ENCODE measurements around the gene MPV17L.
"Not testable (repeated sequence)": the region's sequence is repeated elsewhere in the genome, so short reads cannot be mapped to it uniquely, and the experiment has no call there.

Gene MPV17L

DNA sequence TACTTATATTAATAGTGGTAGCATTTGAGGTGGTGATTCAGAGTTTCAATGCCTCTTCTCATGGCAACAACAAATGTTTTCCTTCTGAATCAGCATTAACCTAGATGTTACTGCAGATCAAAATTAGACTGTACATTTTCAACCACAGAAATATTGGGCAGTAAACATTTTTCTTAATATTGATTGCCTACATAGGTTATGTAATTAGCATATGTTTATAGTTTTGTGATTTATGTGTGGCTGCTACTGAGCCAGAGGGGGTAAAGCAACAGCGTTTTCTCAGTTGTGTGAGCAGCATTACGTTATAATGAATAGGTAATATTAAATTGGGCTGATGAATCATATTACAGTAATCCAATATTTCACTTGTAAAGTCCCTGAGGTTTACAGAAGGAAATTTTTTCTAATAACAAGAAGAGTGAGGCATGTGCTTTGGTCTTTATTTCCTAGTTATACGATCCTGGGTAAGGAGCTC lies 20.0 kb downstream of the MPV17L start:
- no peak for DNase-seq

DNA sequence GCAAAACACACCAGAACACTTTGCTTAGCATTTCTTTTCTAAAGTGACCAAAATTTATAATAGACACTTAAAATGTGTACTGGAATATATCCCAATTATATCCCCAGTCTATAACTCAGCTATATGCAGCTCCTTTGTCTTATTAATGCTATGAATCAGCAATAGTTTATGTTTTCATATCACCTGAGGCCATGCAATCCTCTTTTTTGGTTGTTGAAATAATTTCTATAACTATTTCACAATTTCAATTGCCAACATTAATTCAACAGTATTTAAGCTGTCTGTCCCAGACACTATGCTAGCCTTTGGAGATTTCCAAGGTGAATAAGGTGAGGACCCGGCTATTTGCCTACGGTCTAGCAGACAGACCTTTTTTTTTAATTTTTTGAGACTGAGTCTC lies 21.6 kb downstream of the MPV17L start:
- no peak for DNase-seq

DNA sequence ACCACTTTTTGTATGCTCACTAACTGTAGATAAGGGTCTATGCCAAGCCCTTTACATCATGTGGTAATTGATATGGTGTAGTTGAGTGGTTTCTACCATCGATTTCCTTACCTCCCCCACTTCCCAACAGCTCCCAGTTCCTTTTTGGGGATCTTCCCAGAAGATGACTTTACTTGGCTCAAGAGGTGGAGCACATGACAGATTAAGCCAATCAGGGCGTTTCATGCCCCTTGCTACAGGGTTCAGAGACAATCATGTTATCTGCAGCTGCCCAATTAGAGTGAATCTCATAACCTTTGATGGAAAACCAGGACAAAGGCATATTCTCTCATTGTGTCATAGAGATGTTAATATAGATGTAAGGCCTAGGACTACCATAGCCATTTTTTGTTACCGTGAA lies 22.7 kb downstream of the MPV17L start:
- DNase-seq = no peak

DNA sequence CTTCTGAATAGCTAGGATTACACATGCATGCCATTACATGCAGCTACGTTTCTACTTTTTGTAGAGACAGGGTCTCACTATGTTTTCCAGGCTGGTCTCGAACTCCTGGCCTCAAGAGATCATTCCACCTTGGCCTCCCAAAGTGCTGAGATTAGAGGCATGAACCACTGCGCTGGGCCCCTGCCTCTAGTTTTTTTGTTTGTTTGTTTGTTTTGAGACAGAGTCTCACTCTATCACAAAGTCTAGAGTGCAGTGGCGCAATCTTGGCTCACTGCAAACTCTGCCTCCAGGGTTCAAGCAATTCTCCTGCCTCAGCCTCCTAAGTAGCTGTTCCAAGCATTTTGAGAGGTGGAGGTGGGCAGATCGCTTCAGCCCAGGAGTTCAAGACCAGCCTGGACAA lies 26.1 kb downstream of the MPV17L start:
- DNase-seq = not testable (repeated sequence)

GRCh38 chr16:15422222-15422621 lies 26.7 kb downstream of the MPV17L start:
- DNase-seq = no peak

DNA sequence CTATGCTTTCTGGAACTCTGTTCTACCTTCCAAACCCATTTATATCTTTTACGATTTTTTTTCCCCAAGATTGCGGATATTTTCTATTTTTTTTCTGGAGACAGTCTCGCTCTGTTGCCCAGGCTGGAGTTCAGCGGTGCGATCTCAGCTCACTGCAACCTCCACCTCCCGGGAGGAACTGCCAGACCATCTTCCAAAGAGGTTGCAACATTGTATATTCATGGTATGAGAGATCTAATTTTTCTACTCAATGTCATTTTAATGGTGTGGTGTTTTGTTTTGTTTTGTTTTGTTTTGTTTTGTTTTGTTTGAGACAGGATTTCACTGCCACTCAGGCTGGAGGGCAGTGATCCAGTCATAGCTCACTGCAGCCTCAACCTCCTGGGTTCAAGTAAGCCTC lies 30.3 kb downstream of the MPV17L start:
- no peak for DNase-seq

GRCh38 chr16:15426796-15427195 lies 31.2 kb downstream of the MPV17L start:
- no peak for DNase-seq

GRCh38 chr16:15427648-15428239 lies 32.2 kb downstream of the MPV17L start:
- DNase-seq = peak; percentile 53 to 69

- not testable (repeated sequence) for DNase-seq
Measured at GRCh38 chr16:15430884-15431283, 35.3 kb downstream of the MPV17L start.

DNA sequence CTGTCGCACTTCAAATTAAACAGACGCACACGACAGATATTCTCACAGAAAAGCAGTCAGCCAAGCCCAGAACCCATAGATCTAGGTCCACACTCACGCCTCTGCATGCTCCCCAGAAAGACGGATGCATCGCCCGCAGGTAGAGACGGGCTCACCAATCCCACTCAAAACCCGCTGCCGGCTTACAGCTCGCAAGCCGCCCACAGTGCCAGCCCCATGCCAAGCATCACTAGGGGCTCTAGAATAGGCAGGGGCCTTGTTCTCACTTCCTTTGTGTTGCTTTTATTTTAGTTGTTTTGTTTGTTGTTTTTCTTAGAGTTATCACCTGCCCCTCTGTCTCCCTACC lies 38.5 kb downstream of the MPV17L start:
- no peak for DNase-seq

DNA sequence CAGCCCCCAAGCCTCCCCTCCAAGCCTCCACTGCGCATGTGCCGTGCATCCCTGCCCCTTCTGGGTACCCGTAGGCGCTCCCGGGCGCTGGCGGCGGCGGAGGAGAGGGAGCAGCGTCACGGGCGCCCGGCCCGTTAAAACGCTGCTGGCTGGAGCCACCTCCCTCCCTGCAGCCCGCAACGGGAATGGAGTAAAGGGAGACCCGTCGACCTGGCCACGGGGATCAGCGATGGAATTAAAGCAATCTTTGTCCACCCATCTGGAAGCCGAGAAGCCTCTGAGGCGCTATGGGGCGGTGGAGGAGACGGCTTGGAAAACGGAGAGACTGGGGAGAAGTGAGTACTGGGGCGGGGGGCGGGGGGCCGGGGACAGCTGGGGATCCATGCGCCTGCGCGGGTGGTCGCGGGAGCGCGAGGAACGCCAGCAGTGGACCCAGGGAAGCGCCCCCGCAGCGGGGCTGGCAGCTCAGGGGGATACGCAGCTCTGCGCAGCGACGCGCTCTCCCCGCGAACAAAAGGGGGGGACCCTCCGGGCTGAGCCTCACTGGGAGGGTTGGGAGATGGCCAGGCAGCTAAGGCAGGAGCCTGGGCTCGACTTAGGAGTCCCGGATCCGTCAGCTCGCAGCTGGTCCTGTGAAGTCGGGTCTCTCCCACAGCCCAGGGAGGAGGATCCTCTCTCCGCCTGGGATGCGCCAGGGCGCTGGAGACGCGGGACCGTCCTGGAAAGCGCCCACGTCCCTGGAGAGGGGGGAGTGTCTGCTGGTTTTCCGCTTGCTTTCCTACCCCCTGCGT lies 39.1 kb downstream of the MPV17L start, which contains the start of gene BMERB1:
TSS of gene BMERB1 (plus strand) at position 164 of the 791 bp plus-strand sequence. CDS start at position 230, 66 bp downstream.
- peak; percentile 24 to 49 for DNase-seq

GRCh38 chr16:15435216-15435864 lies 39.8 kb downstream of the MPV17L start:
- no peak for DNase-seq

DNA sequence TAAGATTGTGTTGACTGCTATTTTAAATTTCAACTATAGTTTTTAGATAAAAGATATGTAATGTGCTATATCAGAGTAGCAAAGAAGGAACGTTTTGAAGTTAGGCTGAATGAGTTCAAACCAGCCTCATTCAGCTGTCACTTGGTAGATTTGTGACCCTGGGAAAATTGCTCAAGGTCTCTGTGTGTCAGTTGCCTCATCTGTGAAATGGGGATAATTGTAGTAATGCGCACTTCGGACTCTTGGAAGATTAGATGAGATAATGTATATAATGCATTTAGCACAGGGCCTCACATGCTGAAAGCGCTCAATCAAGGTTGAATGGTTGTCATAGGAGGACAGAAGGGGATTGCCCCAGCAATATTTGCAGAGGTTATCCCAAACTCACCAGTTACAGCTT lies 43.5 kb downstream of the MPV17L start:
- DNase-seq = no peak

DNA sequence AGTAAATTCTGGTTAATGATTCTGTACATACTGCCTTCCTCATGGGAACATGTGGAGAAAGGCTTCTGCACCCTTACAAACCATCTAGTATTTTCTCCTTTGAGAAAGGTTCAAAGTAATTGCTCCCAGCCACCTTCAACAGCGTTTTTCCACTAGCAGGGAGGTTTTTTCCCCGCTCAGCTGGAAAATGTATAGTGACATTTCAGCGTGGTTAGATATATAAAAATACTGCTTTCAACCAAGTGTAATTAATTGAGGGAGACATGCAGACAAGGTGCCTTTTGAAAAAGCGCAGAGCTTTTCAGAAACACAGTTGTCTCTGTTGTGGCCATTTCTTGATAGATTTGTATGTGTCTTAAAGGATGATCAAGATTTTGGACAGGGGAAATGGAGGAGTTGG lies 44.0 kb downstream of the MPV17L start:
- no peak for DNase-seq

GRCh38 chr16:15440852-15441251 lies 45.3 kb downstream of the MPV17L start:
- no peak for DNase-seq

DNA sequence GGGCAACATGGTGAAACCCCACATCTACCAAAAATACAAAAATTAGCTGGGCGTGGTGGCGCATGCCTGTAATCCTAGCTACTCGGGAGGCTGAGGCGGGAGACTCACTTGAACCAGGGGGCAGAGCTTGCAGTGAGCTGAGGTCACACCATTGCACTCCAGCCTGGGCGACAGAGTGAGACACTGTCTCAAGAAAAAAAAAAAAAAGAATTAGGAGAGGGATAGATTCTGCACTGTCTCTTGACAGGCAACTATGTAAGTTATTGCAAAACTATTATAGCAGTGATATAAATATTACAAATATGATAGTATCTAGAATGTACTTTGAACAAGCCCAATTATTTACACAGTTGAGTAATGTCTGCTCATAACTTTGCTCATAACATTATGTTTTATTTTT lies 46.6 kb downstream of the MPV17L start:
- DNase-seq = not testable (repeated sequence)

DNA sequence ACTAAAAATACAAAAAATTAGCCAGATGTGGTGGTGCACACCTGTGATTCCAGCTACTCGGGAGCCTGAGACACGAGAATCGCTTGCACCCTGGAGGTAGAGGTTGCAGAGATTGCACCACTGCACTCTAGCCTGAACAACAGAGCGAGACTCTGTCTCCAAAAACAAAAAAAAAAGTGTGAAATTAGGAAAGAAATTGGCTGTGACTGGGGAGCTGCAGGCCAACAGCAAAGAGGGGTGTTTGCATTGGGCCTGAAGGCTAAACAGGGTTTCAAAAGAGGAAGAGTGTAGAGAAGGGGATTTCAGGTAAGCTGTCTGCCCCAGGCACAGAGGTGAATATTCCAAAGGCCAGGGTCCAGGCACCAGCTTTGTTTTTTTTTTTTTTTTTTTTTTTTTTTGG lies 48.2 kb downstream of the MPV17L start:
- DNase-seq = no peak

DNA sequence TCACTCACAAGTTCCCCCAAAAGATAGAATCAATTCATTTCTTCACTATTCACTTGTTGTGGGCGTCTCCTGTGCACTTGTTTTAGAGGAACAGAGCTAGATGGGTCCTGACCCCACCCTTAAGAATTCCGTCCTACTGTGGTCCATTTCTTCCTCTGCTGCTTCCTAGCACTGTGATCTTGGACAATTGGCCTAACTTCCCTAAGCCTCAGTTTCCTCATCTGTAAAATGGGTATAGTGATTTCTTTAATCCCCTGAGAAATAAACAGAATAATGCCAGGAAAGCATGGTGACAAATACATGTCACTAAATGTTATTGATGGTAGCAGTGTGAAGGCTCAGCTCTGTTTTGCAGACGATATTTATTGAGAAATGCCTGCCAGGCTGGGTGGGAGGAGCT lies 48.7 kb downstream of the MPV17L start:
- no peak for DNase-seq

DNA sequence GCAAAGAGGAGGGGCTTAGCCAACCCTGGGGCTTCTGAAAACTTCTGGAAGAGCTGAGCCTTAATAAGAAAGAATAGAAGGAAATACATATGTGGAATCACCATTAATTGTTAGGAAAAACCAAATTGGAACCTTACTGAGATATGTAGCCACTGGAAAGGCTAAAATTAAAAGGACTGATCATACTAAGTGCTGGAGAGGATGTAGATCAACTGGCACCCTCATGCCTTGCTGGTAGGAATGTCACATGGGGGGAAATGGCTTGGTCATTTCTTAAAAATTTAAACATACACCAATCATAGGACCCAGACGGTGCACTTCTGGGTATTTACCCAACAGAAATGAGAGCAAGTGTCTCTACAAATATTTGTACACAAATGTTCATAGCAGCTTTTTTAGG lies 49.9 kb downstream of the MPV17L start:
- DNase-seq = no peak

GRCh38 chr16:15446901-15447300 lies 51.3 kb downstream of the MPV17L start:
- DNase-seq = no peak

DNA sequence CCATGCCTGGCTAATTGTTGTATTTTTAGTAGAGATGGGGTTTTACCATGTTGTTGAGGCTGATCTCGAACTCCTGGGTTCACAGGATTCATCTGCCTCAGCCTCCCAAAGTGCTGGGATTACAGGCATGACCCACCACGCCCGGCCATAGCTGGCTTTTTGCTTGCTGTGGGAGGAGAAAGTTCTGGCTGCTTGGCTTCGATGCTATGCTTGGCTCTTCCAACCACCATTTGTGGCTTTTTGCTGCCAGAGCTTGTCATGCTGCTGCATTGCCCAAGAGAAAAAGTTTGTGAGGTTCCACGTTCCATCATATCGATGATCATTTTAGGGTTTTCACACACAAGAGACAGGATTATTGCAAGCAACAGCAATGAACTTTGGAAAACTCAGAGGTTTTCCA lies 55.1 kb downstream of the MPV17L start:
- no peak for DNase-seq

- no peak for DNase-seq
Measured at GRCh38 chr16:15451098-15451731, 55.7 kb downstream of the MPV17L start.

DNA sequence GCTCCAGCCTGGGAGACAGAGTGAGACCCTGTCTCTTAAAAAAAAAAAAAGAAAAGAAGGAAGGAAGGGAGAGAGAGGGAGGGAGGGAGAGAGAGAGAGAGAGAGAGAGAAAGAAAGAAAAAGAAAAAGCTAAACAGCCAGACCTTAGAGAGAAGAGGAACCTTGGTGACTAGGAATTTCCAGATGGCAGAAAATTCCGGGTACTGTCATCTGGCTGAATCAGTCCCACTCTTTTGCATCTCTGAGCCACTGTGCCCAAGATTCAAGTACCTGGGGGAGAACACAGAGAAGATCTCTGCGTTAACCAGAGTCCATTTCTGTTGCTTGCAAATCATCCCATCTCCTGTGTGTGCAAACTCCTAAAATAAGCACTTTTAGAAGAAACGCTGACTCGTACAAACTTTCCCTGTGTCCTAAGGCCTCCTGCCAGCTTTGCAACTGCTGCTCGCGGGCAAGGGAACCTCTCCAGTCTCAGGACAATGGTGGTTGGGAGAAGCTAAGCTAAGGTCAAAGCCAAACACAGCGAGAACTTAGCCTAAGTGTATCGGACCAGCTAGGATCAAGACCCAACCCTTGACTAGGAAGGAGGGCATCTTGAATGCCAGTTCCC lies 56.8 kb downstream of the MPV17L start:
- DNase-seq = no peak
